Measurements from ENCODE around the gene DCAF5. TPM values are rescaled to one million over a fixed set of nuclear protein-coding genes. Genes with fewer than 3 reads are reported as not detected.
A peak's percentile ranks its signal among the peaks of the same experiment; 100 is the strongest.

DCAF5 gene
- total RNA-seq, 4 donors from 2014 or later: 37.4 to 67.1 (median 46.4) TPM

DNA sequence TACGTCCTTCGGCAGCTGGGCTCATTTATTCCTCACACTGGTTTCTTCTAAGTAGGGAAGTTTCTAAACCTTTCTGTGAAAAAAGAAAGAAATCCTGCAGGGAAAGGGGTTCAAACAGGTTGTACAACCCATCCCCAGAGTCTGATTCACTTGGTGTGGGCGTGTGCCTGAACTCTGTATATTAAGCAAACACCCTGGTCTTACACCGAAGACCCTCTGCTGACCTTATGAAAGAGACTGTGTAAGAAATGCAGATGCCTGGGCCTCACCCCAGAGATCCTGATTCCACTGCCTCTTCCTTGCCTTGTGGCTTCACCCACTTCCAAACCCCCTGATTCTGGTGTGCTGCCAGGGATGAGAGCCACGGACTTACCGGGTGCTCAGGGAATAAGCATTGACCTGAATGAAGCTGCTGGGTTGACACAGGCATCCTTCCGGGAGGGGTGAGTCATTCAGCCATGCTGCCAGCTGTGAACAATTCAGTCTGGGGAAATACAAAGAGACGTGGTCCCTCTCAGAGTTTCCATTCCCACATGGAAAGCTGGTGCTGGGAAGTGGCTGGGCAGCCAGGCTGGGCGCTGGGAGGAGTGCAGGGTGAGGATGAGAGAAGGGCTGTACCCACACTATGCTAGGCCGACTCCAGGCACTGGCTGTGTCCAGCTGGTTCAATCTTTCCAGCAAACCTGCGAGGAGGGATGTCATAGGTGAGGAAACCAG, 147.3 kb downstream of the DCAF5 start:
- Histone ChIP-seq H3K36me3 (no peaks in the 10 kb centered on the region), H3K4me1 (peaks cover 10 to 35% (median 26%) of the 10 kb centered on the region in 4 donors), H3K27me3 (no peaks in the 10 kb centered on the region), H3K9me3 (no peaks in the 10 kb centered on the region), H3K4me3 (no peak overlapping the region), H3K27ac (replicated peaks in 1 of 4) (peak overlapping the region; percentile 49 to 68 (median 62))
- TF ChIP-seq POLR2AphosphoS5 (IDR thresholded peaks at IDR 0.05): peak; percentile 82 to 91
- peak; percentile 67 for TF ChIP-seq EP300 (IDR thresholded peaks at IDR 0.05)
- peak; percentile 9 for TF ChIP-seq POLR2A (IDR thresholded peaks at IDR 0.05; ENCODE audit: low read depth)
- TF ChIP-seq, protein P1, sequence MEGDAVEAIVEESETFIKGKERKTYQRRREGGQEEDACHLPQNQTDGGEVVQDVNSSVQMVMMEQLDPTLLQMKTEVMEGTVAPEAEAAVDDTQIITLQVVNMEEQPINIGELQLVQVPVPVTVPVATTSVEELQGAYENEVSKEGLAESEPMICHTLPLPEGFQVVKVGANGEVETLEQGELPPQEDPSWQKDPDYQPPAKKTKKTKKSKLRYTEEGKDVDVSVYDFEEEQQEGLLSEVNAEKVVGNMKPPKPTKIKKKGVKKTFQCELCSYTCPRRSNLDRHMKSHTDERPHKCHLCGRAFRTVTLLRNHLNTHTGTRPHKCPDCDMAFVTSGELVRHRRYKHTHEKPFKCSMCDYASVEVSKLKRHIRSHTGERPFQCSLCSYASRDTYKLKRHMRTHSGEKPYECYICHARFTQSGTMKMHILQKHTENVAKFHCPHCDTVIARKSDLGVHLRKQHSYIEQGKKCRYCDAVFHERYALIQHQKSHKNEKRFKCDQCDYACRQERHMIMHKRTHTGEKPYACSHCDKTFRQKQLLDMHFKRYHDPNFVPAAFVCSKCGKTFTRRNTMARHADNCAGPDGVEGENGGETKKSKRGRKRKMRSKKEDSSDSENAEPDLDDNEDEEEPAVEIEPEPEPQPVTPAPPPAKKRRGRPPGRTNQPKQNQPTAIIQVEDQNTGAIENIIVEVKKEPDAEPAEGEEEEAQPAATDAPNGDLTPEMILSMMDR (IDR thresholded peaks at IDR 0.05): no peak
- intact Hi-C loops (cut with DNase I): no loop called here
- DNase-seq (ENCODE audit: extremely low spot score): peak; percentile 94
- 57% methylated on average over 10 of the region's 11 CpGs for WGBS

DNA sequence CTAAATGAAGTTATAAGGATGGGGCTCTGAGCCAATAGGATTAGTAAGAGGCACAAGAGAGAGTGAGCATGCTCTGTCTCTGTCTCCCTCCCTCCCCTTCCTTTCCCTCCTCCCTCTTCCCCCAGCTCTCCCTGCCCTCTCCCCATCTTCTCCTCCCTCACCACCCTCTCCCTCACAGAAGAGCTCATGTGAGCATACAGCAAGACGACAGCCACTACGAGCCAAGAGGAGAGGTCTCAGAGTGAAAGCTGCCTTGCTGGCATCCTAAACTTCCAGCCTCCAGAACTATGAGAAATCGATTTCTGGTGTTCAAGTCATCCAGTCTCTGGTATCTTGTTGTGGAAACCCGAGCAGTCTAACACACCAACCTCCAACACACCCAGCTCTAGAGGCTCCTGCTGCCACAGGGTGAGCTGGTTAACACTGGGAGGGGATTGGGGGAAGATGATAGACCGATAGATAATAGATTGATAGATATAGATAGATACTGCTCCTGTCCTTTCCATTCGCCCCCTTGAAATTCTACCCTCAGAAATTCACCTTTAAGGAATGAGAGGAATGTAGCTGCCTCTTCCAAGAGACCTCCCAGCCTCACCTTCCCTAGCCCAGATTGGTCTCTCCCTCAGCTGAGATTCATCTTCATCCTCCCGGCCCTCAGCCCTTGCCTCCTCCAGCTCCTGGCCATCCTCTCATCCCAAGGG, 148.0 kb downstream of the DCAF5 start:
- Histone ChIP-seq H3K9me3 (no peaks in the 10 kb centered on the region), H3K4me3 (no peak overlapping the region), H3K27ac (replicated peaks in 1 of 4) (peak overlapping the region; percentile 49 to 68 (median 62)), H3K36me3 (no peaks in the 10 kb centered on the region), H3K27me3 (no peaks in the 10 kb centered on the region), H3K4me1 (peaks cover 10 to 35% (median 26%) of the 10 kb centered on the region in 4 donors)
- intact Hi-C loops (cut with DNase I): no loop called here
- WGBS: 68% methylated on average over 7 of the region's 7 CpGs
- no peak for TF ChIP-seq EP300 (IDR thresholded peaks at IDR 0.05)
- TF ChIP-seq, protein P1 (IDR thresholded peaks at IDR 0.05): no peak
- TF ChIP-seq POLR2A (IDR thresholded peaks at IDR 0.05; ENCODE audit: low read depth): no peak
- no peak for TF ChIP-seq POLR2AphosphoS5 (IDR thresholded peaks at IDR 0.05)
- no peak for DNase-seq (ENCODE audit: extremely low spot score)

DNA sequence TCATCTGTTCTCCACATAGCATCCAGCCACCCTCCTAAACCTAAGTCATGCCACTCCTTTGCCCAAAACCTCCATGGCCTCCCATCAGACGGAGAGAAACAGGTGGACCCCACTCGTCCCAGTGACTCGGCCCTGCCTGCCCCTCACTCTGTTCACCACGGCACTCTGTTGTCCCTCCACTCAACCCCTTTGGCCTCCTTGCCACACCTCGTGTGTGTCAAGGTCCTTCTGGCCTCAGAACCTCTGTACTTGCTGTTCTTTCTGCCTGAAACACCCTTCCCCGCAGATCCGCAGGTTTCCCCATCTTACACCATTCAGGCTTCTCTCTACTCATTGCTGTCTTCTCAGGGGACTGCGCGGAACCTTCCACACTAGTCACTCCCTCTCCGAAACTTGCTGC, 149.3 kb downstream of the DCAF5 start:
- no peaks in the 10 kb centered on the region for H3K9me3 ChIP-seq
- TF ChIP-seq, protein P1 (IDR thresholded peaks at IDR 0.05): no peak
- TF ChIP-seq POLR2AphosphoS5 (IDR thresholded peaks at IDR 0.05): no peak
- no peak for TF ChIP-seq POLR2A (IDR thresholded peaks at IDR 0.05; ENCODE audit: low read depth)
- no peak for TF ChIP-seq EP300 (IDR thresholded peaks at IDR 0.05)
- no peak for DNase-seq (ENCODE audit: extremely low spot score)
- intact Hi-C loops (cut with DNase I): no loop called here
- 87% methylated on average over 10 of the region's 10 CpGs for WGBS
- no peaks in the 10 kb centered on the region for H3K36me3 ChIP-seq
- no peak overlapping the region for H3K27ac ChIP-seq (replicated peaks in 1 of 4)
- H3K4me3 ChIP-seq: no peak overlapping the region
- H3K27me3 ChIP-seq: no peaks in the 10 kb centered on the region
- H3K4me1 ChIP-seq: peaks cover 10 to 32% (median 25%) of the 10 kb centered on the region in 4 donors

DNA sequence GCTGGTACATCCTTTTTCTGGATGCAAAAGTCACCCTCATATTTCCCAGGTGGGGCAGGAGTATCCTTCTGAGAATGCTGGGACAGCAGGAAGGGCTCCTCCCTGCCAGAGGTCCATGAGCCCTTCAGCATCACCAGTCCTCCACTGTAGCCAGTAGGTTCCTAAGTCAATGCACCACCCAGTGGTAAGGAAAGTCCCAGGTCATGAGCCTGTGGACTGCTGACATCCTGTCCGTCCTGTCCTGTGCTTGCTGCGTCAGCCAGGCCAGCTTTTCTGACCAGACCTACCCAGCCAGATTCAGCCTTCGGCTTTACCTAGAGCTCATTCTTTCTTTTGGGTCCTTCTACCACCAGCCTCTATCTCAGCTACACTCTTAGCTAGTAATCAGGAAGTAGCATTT, 150.8 kb downstream of the DCAF5 start:
- no peak for DNase-seq (ENCODE audit: extremely low spot score)
- H3K4me3 ChIP-seq: no peak overlapping the region
- no peaks in the 10 kb centered on the region for H3K27me3 ChIP-seq
- TF ChIP-seq EP300 (IDR thresholded peaks at IDR 0.05): no peak
- TF ChIP-seq POLR2AphosphoS5 (IDR thresholded peaks at IDR 0.05): peak in 1 of 2 donors; percentile 50
- TF ChIP-seq, protein P1 (IDR thresholded peaks at IDR 0.05): peak in 2 of 3 experiments; percentile 7 to 31
- no peak for TF ChIP-seq POLR2A (IDR thresholded peaks at IDR 0.05; ENCODE audit: low read depth)
- H3K4me1 ChIP-seq: peaks cover 10 to 26% (median 19%) of the 10 kb centered on the region in 4 donors
- no peak overlapping the region for H3K27ac ChIP-seq (replicated peaks in 1 of 4)
- intact Hi-C loops (cut with DNase I): no loop called here
- no peaks in the 10 kb centered on the region for H3K9me3 ChIP-seq
- no peaks in the 10 kb centered on the region for H3K36me3 ChIP-seq
- WGBS: 86% methylated on average over 3 of the region's 3 CpGs

Data from esophagus muscularis mucosa (tissue), 4 donors.